Measurements from ENCODE around the gene CNOT8.
"Not testable (repeated sequence)": the region's sequence is repeated elsewhere in the genome, so short reads cannot be mapped to it uniquely, and the experiment has no call there.

Gene CNOT8

DNA sequence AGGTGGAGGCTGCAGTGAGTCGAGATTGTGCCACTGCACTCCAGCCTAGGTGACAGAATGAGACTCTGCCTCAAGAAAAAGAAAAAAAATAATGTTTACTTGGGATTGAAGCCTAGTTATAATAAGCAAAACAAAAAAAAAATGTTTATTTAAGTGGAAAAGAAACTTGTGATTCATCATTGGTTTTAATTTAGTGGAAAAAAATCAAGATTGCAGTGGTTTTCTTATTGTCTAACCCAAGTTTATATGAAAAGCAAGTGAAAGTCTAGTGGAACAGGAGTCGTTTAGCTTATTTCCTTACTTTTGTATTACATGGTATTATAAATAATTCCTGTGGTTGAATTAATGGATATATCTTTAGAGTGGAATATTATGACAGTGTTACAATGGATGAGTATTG is 8.4 kb downstream of the CNOT8 start:
- DNase-seq, result no peak

DNA sequence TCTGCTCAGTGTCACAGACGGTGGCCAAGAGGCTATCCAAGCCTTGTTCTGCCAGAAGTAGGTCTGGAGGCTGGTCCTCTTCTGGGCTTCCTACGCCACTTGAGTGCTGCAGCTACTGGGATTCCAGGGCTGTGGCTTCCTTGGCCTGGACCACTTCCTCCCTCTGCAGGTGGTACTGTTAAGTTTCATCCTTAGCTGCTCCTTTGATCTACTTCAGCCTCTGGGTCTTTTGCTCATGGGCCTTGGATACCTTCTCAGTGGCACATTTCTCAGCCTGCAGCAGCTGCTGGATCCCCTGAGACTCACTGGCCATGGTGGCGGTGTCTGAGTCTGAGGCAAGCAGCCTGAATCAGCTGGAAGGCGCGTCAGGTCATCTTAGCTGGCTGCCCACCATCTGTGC is 10.3 kb downstream of the CNOT8 start:
- DNase-seq, result no peak

DNA sequence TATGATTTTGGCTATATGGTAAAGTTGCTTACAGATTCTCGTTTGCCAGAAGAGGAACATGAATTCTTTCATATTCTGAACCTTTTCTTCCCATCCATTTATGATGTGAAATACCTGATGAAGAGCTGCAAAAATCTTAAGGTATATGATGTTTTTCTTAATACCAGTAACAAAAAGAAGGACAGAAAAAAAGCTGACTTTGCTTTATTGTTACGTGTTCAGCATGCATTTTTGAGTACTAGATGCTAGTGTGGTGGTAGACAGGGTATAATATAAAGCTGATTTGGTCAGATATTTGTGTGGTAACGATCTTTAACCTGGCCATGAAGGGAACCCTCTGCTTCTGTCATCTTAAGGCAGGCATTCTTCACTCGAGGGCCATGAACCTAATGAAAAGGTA is 13.3 kb downstream of the CNOT8 start:
- DNase-seq, result no peak

DNA sequence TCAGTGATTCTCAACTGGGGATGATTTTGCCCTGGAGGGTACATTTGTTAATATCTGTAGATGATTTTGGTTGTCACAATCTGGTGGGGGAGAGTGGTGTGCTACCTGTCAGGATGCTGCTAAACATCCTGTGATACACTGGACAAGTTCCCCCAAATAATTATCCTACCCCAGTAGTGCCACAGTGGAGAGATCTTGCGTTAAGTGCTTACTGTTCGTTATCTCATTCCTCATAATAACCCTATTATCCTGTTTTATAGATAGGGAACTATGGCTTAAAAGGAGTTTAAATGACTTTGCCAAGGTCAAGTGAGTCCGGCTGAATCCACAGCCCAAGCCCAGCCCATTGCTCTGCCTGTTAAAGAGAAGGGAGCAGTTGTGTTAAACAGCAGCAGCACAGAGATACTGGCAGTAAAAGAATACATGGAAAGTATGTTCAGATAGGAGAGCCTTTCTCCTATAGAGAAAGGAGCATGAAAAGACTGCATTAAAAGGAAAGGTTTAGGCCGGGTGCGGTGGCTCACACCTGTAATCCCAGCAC is 15.4 kb downstream of the CNOT8 start:
- no peak for DNase-seq

DNA sequence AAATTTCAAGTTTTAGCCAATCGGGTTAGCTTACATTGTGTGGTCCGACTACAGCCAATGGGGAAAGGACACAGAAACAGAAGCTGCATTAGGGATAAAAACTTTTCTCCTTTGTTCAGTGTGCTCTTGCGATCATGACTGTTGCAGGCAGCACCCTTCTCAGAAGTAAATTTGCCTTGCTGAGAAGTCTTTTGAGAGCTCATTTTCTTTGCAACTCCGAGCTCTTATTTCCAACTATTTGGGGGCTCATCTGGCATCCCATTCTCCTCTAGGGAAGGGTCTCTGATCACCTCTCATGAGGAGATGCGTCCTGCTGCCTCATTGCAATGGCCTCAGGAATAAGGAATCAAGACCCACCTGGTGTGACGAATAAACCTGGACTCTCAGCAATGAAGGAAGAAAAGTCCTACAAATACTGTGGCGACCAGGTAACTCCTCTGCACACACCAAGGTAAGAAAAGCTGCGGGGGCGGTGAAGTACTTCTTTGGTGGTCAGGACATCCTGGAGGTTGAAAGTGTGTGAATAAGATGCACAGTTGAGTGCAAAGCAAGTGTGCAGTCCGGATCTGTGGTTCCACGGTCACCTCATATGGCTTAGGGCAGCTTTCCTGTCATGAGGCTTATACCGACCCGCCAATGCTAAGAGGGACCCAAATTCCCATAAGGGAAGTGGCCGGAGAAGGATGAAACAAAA is 20.4 kb downstream of the CNOT8 start:
- no peak for DNase-seq

DNA sequence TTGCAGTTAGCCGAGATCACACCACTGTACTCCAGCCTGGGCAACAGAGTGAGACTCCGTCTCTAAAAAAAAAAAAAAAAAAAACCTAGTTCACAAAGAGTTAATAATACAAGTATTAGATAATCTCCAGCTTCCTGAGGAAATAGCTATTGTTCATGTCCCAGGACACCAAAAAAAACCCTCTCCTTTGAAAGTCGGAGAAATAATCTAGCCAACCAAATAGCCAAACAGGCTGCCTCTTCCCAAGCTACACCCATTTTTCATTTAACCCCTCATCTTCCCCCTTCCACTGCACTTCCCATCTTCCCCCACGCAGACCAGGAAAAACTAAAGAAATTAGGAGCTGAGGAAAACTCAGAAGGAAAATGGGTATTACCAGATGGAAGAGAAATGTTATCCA is 23.6 kb downstream of the CNOT8 start:
- DNase-seq, result no peak

DNA sequence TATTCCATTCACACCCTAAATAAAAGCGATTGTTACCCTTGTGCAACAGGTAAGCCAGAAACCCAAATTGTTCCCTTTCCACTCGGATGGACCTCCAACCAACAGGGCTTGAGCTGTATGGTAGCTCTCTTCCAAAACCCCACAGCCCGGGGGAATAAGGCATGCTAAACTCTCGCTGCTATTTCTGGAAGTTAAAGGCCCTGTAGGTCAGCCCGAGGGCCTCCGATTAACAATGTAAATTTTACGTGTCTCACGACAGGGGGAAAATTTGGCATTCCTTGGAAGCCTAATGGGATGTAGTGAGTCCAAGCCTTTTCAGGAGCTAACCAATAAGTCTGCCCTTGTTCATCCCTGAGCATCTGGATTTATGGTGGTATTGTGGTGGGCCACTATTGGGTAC is 26.0 kb downstream of the CNOT8 start:
- DNase-seq, result no peak

DNA sequence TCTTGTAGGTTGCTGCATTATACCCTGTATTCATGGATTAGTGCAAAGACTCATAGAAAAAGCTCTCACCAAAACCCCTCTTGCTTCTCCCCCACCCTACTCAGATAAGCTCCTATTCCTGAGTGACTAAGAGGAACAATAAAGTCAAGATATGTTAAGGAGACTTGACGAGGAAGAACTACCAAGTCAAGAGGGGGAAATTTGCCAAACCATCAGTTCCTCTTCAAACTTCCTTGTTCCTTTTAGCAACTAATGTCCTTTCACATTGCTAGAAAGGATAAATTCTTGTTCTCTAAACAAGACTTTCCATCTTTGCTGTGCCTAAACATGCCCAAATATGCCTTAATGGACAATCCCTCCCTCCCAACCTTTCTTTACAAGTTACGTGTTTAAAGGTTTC is 27.0 kb downstream of the CNOT8 start:
- no peak for DNase-seq

DNA sequence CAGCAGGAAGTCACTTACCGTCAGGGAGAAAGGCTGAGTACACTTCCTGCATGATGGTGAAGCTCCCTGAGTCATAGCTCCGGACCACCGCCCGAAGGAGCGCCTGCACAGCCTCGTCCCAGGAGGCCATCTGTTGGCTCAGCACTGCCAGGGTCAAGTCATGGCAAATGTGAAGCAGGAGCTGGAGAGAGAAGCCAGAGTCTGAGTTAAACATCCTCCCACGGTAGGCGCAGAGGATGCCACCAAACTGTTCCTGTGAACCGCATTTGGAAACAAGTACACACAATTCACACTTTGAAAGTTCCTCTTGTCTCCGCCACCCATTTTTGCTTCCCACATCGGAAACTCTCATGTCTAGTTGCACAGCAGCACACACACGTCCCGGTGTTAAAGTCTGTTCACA is 33.9 kb downstream of the CNOT8 start:
- DNase-seq, result no peak

DNA sequence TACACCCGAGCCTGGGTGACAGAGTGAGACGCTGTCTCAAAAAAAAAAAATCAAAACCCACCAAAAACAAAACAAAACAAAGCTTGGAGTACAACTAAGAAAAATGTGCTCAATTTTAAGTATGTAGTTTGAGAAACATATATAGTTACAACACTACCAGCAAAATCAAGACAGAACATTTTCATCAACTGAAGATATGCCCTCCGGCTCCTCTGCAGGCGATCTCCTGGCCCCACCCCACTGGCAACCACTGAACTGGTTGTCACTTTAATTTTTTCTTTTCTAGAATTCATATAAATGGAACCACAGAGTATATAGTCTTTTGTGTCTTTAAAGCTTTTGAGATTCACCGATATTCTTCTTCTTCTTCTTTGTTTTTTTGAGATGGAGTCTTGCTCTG is 35.0 kb downstream of the CNOT8 start:
- no peak for DNase-seq

DNA sequence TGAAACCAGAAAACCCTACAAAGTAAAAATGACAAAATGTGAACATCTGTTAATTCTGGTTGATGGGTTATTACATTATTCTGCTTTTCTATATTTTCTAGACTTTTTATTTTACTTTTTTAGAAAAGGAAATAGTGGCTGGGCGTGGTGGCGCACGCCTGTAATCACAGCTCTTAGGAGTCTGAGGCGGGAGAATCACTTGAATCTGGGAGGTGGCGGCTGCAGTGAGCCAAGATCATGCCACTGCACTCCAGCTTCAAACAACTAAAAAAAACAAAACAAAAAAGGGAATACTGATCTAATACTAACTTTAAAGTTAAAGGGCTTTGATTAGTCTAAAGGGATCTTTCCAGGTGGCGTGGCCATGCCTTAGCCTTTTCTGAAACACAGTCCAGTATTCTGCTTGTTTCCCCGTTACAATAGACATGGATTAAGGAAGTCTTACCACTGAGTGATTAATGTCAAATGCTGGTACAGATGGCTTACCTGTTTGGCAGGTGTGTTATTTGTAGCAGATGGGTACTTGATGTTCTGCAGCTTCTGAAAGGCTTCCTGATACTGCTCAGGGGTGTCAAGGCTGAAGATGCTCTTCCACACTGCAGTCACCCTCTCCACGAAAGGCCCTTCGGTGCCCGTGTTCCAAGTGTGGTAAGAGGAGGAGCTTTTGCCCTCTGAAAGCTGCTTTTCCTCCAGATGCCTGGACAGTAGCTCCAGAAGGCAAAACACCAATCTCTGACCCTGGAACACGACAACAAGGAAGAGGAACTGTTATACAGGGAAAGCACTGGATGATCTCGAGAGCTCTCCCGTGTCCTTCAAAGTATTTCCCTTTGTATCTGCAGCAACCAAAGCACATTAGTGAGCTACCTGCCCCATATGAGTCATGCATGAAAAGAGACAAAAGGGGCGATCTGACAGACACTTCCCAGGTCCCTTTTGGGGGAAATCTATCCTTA is 37.5 kb downstream of the CNOT8 start:
- DNase-seq, result no peak

DNA sequence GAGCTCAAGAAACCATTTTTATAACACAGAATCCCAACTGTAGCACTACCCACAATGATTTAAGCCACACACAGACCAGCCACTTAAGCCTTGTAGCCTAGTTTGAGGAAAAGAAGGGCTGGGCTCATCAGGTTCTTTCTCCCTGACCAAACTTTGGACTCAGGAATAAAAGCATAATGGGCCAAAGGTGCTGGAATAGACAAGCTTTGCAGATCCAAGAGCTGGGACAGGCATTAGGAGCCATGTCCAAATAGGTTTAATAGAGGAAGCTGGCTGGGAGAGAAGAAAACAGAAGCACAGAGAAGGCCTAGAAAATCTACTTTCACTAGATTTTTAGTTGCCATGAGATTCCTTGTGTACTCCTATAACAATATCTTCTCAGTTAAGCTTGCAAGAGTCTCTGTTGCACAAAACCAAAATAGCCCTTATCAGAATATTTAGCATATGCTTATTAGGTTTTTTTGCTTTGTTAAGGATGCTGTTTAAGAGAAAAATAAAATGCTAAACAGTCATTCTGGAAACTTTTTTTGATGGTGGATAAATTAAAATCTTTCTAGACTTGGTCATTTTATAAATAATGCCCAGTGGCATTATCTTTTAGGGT is 38.2 kb downstream of the CNOT8 start:
- no peak for DNase-seq

DNA sequence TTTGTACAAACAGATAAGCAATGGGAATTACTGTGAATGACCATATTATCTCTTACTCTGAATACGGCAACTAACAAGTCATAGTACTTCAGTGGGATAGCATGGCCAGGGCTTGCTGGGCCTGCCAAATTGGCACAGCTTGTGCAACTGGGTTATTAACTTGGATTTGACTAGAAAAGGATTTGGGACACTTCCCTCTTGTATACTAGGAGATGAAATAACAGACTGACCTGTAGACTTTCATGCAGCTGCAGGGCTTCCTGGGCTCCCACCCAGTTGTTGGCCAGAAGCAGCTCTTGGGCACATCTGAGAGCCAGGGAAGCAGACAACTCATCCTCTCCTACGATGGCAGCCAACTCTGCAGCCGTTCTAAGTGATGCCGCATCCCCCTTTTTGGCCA is 39.8 kb downstream of the CNOT8 start:
- no peak for DNase-seq

DNA sequence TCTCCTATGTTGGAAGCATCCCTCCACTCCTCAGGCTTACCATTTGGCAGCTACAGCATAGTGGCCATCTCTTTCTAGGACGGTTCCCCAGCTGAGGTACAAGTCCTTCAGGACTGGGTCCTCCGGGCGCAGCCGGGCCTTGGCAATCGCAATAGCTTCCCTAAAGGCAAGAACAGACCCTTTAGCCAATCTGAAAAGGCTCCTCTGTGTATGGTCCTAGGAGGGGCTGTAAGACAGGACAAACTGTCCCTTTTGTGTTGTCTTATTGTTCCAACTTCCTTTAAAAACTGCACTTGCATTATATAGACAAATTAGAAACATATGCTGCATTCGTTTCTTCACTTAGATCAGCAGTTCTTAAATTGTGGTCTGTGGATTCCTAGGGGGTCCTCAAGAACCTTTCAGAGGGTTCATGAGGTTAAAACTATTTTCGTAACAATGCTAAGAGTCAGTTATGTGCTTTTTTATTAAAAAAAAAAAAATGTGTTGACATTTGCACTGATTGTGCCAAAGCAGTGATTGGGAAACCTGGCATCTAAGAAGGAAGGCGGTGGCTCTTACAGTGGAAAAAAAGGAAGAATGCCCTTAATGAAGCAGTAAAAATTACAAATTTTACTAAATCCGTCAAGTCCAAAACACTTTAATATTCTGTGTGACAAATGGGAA is 40.9 kb downstream of the CNOT8 start:
- DNase-seq, result no peak

DNA sequence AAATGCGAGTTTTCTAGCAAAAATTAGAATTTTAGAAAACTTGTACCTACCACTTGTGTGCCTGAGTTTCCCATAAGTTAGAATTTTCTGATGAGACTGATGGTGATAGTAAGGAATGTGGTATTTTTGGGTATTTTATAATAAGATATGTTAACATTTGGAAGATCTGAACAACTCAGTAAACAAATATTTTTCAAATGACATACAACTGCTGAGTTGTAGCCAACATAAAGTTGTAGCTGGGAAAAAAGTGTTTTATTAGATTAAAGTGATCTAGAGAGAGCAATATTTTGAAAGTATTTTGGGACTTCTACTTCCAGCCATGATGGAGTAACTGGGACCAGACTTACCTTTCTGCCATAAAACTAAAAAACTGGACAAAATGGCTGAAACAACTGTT is 41.6 kb downstream of the CNOT8 start:
- no peak for DNase-seq

DNA sequence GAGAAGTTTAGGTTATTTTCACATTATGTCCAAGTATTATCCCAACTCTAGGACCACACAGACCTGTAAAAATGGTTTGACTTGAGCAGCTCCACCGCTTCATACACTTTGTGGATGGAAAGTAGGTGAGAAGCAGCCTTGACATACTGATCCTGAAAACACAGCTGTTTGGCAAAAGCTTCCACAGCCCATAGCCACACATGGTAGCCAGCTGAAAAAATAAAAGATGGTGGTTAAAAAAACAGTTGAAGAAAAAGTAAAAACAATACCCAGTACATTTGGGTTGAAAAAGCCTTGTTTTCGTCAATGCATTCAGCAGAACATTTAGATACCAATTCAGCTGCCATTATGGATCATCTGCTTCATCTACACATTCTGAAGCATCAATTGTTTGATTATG is 42.8 kb downstream of the CNOT8 start:
- no peak for DNase-seq

DNA sequence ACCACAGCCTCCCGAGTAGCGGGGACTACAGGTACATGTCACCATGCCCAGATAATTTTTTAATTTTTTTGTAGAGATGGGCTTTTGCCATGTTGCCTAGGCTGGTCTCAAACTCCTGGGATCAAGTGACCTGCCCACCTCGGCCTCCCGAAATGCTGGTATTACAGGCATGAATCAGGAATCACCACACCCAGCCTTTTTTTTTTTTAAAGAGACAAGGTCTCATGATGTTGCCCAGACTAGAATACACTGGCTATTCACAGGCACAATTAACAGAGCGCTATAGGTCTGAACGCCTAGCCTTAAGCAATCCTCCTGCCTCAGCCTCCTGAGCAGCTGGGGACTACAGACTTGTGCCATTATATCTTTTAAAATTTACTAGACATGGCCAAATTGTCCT is 43.5 kb downstream of the CNOT8 start:
- DNase-seq, result no peak

DNA sequence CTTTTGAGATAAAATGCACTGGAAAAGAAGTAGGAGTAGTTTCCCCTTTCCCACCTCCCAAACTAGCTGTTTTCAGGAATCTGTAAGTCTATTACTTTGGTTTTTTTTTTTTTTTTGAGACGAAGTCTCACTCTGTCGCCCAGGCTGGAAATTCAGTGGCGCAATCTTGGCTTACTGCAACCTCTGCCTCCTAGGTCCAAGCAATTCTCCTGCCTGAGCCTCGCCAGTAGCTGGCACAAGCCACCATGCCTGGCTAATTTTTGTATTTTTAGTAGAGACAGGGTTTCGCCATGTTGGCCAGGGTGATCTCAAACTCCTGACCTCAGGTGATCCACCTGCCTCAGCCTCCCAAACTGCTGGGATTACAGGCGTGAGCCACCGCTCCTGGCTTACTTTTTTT is 47.2 kb downstream of the CNOT8 start:
- not testable (repeated sequence) for DNase-seq

DNA sequence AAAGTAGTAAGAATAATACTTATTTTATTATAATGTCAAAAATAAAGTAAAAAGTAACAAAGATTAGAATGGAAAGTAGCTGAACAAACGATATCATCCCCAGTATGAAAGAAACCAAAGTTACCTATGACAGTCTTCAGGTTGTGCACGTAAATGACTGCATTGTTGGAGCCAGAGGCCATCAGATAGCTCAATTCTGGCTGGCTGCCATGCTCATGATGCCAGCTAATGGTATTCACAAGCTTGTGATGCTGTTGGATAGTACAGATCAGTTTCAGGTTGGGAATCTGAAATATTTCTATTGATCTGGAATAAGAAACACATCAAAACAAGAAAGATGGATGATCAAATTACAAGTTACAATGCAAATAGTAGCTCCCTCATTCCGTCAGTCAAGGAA is 58.4 kb downstream of the CNOT8 start:
- no peak for DNase-seq

DNA sequence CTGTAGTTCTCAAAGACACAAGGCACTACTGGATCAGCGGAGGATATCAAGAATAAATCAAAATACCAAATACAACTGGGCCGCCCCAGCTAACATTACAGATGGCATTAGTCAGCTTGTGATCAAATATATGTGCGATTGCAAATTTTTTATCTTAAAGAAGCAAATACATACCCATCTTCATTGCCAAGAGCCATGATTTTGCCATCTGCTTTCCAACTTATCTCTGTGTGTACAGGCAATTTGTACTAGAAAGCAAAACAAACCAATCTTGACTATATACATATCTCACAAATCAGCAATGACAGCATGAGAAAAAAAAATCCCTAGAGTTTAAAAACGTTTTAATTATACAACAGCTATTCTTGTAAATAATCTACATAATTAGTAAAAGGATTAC is 59.3 kb downstream of the CNOT8 start:
- no peak for DNase-seq

DNA sequence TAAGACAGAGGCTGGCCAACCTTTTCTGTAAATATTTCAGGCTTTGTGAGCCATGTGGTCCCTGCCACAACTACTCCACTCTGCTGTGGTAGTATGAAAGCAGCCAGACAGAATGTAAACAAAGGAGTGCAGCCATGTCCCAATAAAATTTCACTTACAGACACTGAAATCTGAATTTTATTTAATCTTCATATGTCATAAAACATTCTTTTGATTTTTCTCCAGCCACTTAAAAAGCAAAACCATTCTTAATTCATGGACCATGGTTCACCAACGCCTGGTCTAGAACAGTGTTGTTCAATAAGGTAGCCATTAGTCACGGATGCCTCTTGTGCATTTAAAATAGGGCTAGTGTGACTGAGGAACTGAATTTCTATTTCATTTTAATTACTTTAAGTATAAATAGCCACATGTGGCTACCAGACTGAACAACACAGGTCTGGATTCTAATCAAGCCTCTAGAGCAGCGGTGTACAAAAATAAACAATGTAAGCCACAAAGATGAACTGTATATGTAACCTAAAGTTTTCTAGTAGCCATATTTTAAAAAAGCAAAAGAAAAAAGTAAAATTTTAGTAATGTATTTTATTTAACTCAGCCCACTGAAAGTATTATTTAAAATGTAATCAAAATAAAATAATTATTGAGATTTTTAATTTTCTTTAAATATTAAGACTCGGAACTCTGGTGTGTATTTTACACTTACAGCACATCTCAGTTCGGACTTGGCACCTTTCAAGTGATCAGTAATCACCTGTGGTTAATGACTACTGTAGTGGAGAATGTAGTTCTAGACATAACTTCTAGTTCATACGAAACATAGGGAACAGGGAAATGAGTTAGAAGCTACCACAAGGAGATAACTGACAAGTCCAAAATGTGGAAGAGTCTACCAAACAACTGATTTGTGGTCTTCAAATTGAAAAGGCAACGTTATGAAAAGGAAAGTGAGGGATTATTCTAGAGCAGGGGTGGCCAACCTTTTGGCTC is 65.3 kb downstream of the CNOT8 start:
- no peak for DNase-seq

All from stimulated activated CD4-positive, alpha-beta T cell treated with anti-CD3 and anti-CD28 coated beads, Interleukin-2, amount 100 ng/mL, for 24 hours (primary cell).